GM21737 (cell line): Measurements from ENCODE around the gene PCDHA12.
"Not testable (repeated sequence)": the region's sequence is repeated elsewhere in the genome, so short reads cannot be mapped to it uniquely, and the experiment has no call there.

Experiments used
- ATAC-seq: cut with Tn5 transposase; IDR thresholded peaks from one replicate; pipeline ENCODE4 v1.9.1; 2021; ENCODE audit warnings: mild to moderate bottlenecking, moderate library complexity; ENCODE audit not compliant: unreplicated experiment

The PCDHA12 gene

DNA sequence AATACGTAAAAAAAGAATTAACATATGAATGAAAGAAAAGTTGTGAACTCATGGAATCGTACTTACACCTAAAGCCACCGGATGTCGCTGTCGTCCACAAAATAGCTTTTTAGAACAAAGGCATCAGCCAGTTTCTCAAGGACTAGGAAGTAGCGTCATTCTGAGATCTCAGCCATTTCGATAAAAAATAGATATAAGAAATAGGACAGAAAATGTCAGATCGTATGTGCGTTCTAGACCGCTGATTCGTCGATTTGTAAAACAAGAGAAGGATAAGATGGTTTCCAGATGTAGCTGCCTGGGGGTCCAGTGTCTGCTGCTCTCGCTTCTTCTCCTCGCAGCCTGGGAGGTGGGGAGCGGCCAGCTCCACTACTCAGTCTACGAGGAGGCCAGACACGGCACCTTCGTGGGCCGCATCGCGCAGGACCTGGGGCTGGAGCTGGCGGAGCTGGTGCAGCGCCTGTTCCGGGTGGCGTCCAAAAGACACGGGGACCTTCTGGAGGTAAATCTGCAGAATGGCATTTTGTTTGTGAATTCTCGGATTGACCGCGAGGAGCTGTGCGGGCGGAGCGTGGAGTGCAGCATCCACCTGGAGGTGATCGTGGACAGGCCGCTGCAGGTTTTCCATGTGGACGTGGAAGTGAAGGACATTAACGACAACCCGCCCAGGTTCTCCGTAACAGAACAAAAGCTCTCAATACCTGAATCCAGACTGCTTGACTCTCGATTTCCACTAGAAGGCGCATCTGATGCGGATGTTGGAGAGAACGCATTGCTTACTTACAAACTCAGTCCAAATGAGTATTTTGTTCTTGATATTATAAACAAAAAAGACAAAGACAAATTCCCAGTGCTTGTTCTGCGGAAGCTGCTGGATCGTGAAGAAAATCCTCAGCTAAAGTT lies 19.1 kb upstream of the PCDHA12 start, which contains the start of gene PCDHA10:
Gene PCDHA10, plus strand, starts transcription at position 126 of the 903 bp plus-strand sequence. Its CDS starts 152 bp downstream, at position 278.
- no peak for ATAC-seq

DNA sequence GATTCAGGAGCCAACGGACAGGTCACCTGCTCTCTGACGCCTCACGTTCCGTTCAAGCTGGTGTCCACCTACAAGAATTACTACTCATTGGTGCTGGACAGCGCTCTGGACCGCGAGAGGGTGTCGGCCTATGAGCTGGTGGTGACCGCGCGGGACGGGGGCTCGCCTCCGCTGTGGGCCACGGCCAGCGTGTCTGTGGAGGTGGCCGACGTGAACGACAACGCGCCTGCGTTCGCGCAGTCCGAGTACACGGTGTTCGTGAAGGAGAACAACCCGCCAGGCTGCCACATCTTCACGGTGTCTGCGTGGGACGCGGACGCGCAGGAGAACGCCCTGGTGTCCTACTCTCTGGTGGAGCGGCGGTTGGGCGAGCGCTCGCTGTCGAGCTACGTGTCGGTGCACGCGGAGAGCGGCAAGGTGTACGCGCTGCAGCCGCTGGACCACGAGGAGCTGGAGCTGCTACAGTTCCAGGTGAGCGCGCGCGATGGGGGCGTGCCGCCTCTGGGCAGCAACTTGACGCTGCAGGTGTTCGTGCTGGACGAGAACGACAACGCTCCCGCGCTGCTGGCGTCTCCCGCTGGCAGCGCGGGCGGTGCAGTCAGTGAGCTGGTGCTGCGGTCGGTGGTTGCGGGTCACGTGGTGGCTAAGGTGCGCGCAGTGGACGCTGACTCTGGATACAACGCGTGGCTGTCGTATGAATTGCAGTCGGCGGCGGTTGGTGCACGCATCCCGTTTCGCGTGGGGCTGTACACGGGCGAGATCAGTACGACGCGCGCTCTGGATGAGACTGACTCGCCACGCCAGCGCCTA lies 17.7 kb upstream of the PCDHA12 start:
- ATAC-seq = no peak

DNA sequence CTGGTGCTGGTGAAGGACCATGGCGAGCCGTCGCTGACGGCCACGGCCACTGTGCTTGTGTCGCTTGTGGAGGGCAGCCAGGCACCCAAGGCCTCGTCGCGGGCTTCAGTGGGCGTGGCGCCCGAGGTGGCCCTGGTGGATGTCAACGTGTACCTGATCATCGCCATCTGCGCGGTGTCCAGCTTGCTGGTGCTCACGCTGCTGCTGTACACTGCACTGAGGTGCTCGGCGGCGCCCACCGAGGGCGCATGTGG lies 17.2 kb upstream of the PCDHA12 start:
- ATAC-seq = no peak

DNA sequence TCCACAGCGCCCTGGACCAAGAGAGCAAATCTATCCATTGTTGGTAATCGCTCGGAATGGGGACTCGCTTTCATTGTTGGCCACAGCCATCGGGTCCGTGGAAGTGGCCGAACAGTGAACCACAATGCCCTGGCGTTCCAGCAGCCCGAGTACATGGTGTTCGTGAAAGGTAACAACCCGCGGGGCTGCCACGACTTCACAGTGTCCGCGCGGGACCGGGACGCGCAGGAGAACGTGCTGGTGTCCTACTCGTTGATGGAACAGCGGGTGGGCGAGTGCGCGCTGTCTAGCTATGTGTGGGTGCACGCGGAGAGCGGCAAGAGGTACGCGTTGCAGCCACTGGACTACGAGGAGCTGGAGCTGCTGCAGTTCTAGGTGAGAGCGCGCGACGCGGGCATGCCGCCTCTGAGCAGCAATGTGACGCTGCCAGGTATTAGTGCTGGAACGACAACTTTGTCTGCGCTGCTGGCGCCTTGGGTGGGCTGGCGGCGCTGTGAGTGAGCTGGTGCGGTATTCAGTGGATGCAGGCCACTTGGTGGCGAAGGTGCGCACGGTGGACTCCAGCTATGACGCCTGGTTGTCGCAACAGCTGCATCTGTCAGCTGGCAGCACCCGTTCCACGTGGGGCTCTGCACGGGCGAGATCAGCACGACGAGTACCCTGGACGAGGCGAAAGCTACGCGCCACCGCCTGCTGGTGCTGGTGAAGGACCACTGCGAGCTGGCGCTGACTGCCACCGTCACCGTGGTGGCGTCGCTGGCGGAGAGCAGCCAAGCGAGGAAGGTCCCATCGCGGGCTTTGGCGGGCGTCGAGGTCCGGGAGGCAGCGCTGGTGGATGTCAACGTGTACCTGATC lies 12.4 kb upstream of the PCDHA12 start:
- no peak for ATAC-seq

DNA sequence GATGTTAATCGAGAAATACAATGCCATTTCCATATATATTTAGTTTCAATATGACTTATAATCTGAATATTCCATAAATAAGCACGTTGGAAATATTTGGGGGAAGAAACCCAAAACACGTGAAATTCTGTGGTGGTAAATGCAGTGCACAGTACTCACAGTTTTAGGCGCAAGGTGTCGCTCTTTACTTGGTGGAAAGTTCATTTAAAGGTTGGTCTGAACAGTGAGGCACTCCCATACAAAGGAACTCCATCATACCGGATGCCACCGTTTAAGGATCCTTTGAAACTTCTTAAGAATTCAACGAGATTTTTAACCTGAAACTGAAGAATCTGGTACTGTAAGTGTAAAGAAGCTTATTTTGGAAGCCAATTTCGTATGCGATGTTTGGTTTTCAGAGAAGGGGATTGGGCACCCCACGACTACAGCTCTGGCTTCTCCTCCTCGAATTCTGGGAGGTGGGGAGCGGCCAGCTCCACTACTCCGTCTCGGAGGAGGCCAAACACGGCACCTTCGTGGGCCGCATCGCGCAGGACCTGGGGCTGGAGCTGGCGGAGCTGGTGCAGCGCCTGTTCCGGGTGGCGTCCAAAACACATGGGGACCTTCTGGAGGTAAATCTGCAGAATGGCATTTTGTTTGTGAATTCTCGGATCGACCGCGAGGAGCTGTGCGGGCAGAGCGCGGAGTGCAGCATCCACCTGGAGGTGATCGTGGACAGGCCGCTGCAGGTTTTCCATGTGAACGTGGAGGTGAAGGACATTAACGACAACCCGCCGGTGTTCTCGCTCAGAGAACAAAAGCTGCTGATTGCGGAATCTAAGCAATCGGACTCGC lies 6.2 kb upstream of the PCDHA12 start, which contains the start of gene PCDHA11:
Gene PCDHA11, plus strand, starts transcription at position 237 of the 834 bp plus-strand sequence. Its CDS starts 147 bp downstream, at position 384.
- ATAC-seq = no peak

DNA sequence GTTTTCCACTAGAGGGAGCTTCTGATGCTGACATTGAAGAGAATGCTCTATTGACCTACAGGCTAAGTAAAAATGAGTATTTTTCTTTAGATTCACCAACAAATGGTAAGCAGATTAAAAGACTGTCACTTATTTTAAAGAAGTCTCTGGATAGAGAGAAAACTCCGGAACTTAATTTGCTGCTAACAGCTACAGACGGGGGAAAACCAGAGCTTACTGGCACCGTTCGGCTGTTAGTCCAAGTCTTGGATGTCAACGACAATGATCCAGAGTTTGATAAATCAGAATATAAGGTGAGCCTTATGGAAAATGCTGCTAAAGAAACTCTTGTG lies 5.6 kb upstream of the PCDHA12 start:
- ATAC-seq = no peak

DNA sequence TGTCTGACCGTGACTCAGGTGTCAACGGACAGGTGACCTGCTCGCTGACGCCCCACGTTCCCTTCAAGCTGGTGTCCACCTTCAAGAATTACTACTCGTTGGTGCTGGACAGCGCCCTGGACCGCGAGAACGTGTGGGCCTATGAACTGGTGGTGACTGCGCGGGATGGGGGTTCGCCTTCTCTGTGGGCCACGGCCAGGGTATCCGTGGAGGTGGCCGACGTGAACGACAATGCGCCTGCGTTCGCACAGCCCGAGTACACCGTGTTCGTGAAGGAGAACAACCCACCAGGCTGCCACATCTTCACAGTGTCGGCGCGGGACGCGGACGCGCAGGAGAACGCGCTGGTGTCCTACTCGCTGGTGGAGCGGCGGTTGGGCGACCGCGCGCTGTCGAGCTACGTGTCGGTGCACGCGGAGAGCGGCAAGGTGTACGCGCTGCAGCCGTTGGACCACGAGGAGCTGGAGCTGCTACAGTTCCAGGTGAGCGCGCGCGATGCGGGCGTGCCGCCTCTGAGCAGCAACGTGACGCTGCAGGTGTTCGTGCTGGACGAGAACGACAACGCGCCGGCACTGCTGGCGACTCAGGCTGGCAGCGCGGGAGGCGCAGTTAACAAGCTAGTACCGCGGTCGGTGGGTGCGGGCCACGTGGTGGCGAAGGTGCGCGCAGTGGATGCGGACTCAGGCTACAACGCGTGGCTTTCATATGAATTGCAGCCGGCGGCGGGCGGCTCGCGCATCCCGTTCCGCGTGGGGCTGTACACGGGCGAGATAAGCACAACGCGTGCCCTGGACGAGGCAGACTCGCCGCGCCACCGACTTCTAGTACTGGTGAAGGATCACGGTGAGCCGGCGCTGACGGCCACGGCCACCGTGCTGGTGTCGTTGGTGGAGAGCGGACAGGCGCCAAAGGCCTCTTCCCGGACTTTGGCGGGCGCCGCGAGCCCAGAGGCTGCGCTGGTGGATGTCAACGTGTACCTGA lies 4.6 kb upstream of the PCDHA12 start:
- no peak for ATAC-seq

DNA sequence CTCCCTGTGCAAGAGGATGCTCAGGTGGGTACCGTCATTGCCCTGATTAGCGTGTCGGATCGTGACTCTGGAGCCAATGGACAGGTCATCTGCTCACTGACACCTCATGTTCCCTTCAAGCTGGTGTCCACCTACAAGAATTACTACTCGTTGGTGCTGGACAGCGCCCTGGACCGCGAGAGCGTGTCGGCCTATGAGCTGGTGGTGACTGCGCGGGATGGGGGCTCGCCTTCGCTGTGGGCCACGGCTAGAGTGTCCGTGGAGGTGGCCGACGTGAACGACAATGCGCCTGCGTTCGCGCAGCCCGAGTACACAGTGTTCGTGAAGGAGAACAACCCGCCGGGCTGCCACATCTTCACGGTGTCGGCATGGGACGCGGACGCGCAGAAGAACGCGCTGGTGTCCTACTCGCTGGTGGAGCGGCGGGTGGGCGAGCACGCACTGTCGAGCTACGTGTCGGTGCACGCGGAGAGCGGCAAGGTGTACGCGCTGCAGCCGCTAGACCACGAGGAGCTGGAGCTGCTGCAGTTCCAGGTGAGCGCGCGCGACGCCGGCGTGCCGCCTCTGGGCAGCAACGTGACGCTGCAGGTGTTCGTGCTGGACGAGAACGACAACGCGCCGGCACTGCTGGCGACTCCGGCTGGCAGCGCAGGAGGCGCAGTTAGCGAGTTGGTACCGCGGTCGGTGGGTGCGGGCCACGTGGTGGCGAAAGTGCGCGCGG lies 1.6 kb downstream of the PCDHA12 start:
- not testable (repeated sequence) for ATAC-seq

DNA sequence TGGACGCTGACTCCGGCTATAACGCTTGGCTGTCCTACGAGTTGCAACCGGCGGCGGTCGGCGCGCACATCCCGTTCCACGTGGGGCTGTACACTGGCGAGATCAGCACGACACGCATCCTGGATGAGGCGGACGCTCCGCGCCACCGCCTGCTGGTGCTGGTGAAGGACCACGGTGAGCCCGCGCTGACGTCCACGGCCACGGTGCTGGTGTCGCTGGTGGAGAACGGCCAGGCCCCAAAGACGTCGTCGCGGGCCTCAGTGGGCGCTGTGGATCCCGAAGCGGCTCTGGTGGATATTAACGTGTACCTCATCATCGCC lies 2.1 kb downstream of the PCDHA12 start:
- ATAC-seq = no peak

DNA sequence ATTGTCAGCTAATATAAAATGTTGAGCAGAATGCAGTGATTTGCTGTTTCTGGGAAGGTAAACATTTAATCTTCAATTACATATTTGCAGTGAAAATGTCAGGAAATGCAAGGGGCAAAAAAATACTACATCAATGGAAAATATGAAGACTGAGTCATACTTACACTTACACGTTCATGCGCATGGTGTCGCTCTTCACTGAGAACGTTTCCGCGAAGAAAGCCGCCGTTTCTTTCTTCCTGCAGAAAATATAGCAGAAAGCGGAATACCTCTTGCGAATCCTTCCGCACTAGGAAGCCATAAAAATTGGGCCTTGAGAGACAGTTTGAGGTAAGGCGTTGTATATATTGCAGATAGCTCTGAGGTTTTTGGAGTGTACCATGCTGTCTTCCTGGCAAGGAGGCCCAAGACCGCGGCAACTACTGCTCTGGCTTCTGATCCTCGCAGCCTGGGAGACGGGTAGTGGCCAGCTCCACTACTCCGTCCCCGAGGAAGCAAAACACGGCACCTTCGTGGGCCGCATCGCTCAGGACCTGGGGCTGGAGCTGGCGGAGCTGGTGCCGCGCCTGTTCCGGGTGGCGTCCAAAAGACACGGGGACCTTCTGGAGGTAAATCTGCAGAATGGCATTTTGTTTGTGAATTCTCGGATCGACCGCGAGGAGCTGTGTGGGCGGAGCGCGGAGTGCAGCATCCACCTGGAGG lies 6.9 kb downstream of the PCDHA12 start, which contains the start of gene PCDHA13:
Gene PCDHA13, plus strand, starts transcription at position 236 of the 702 bp plus-strand sequence. Its CDS starts 145 bp downstream, at position 381.
- ATAC-seq = no peak

DNA sequence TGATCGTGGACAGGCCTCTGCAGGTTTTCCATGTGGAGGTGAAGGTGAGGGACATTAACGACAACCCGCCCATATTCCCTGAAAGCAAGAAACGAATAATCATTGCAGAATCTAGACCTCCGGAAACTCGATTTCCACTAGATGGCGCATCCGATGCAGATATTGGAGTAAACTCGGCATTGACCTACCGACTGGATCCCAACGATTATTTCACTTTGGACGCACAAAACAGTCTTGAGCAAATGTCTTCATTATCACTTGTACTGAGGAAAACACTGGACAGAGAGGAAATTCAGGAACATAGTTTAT lies 7.4 kb downstream of the PCDHA12 start:
- ATAC-seq = no peak

DNA sequence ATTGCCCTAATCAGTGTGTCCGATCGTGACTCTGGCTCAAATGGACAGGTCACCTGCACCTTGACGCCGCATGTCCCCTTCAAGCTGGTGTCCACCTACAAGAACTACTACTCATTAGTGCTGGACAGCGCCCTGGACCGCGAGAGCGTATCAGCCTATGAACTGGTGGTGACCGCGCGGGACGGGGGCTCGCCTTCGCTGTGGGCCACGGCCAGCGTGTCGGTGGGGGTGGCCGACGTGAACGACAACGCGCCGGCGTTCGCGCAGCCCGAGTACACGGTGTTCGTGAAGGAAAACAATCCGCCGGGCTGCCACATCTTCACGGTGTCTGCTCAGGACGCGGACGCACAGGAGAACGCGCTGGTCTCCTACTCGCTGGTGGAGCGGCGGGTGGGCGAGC lies 8.3 kb downstream of the PCDHA12 start:
- no peak for ATAC-seq

DNA sequence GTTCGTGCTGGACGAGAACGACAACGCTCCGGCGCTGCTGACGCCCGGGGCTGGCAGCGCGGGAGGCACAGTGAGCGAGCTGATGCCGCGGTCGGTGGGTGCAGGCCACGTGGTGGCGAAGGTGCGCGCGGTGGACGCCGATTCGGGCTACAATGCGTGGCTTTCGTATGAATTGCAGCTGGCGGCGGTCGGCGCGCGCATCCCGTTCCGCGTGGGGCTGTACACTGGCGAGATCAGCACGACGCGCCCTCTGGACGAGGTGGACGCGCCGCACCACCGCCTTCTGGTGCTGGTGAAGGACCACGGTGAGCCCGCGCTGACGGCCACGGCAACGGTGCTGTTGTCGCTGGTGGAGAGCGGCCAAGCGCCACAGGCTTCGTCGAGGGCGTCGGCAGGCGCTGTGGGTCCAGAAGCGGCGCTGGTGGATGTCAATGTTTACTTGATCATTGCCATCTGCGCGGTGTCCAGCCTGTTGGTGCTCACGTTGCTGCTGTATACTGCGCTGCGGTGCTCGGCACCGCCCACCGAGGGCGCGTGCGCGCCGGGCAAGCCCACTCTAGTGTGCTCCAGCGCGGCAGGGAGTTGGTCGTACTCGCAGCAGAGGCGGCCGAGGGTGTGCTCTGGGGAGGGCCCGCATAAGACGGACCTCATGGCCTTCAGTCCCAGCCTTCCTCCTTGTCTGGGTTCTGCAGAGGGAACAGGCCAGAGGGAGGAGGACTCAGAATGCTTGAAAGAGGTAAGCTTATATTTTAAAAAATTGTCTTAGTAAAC lies 9.0 kb downstream of the PCDHA12 start:
- ATAC-seq = no peak

DNA sequence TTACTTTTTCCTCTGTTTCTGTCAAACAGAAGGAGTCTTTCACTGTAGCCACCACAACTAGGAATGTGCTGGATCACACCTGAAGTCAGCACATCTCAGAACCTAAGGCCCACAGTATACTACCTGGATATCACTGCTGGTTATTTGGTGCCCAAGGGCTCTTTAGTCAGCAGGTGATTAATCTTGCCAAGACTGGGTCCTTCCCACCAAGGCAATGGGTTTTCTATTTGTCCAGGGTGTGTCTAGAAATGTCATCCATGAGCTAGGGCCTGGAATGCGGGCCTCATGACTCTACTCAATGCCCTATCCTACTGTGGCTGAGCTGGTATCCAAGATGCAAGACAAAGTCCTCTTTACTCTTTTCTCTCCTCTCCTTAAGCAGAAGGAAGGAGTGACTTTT lies 41.2 kb downstream of the PCDHA12 start:
- no peak for ATAC-seq

DNA sequence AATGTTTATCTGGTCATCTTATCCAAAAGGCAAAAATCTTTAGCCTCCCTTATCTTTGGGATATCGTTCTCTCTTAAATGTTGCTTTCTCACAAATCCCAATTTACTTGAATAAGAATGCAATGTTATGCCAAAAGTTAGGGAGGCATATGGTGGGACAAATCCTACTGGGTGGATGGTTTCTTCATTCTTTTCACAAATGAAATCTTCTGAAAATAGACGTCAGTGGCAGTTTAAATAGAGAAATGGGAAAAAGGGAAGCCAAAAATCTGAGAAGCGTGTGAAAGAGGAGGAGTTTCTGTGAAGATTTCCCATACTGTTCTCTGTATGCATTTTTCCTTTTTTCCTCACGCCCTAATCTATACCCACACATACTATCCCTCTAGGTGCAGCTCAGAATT lies 48.5 kb downstream of the PCDHA12 start:
- ATAC-seq = no peak

DNA sequence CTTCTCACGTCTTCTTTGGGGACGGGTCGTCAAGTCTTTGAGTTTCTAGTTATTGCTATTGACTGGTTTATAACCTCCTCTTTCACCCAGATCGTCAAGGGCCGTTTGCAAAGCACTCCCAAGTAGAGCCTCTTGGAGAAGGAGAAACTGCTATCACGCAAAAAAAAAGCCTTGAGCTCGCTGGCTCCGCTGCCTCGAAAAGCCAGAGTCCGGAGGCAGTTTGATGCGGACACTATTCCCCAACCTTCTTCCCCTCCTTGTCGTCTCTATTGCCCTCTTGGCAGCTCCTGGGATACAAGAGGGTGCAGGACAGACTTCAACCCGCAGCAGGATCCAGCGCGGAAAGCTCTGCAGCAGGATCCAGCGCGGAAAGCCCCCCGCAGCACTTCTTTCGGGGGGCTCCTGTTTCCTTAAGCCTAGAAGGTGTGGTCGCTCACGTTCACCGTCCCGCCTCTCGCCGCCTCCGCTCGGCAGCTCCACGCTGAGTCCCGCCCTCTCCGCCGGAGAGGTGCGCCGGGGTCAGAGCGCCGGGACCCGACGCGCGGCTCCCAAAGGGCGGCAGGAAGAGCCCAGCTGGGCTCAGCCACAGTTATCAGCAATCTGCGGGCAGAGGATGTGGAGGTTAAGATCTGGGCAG lies 50.8 kb downstream of the PCDHA12 start, which contains the start of gene PCDHAC1:
Gene PCDHAC1, plus strand, starts transcription at position 494 of the 637 bp plus-strand sequence. CDS start 594 bp downstream, outside the sequence.
- ATAC-seq = no peak
